Neural progenitor cell (in vitro differentiated cells): ENCODE results near the gene MIPEP. TPM values are rescaled to one million over a fixed set of nuclear protein-coding genes. Genes with fewer than 3 reads are reported as not detected.
A peak's percentile ranks its signal among the peaks of the same experiment; 100 is the strongest.

Experiments used
- DNase-seq: peaks from one replicate; pipeline ENCODE4 v3.0.0-alpha.2; 2016; ENCODE audit warnings: low spot score
- H2AFZ ChIP-seq: fragments of 200-600 bp; sonication (generic); replicated peaks from 2 replicates; pipeline ENCODE4 v1.6.1; 2016; ENCODE audit warnings: antibody characterized with exemption
- H3F3A ChIP-seq: fragments of 200-600 bp; sonication (generic); 2 replicates; pipeline ENCODE4 v1.6.1; 2016; ENCODE audit warnings: antibody characterized with exemption, low read depth
- H3K27ac ChIP-seq: fragments of 200-600 bp; sonication (generic); 2 replicates; pipeline ENCODE4 v1.5.1; 2016; ENCODE audit warnings: mild to moderate bottlenecking
- H3K27me3 ChIP-seq: fragments of 200-600 bp; sonication (generic); 2 replicates; pipeline ENCODE4 v1.6.1; 2016; ENCODE audit warnings: mild to moderate bottlenecking, moderate library complexity
- H3K36me3 ChIP-seq: fragments of 200-600 bp; sonication (generic); 2 replicates; pipeline ENCODE4 v1.5.1; 2016
- H3K4me1 ChIP-seq: fragments of 200-600 bp; sonication (generic); 2 replicates; pipeline ENCODE4 v1.6.1; 2016; ENCODE audit warnings: mixed run types
- H3K4me2 ChIP-seq: fragments of 200-600 bp; sonication (generic); 2 replicates; pipeline ENCODE4 v1.6.1; 2016
- H3K4me3 ChIP-seq: fragments of 200-600 bp; sonication (generic); 2 replicates; pipeline ENCODE4 v1.5.1; 2016
- H3K79me2 ChIP-seq: fragments of 200-600 bp; sonication (generic); 2 replicates; pipeline ENCODE4 v1.6.1; 2016; ENCODE audit warnings: low read depth
- H3K9ac ChIP-seq: fragments of 200-600 bp; sonication (generic); 2 replicates; pipeline ENCODE4 v1.6.1; 2016
- H3K9me3 ChIP-seq: fragments of 200-600 bp; sonication (generic); 2 replicates; pipeline ENCODE4 v1.5.1; 2016; ENCODE audit warnings: low read depth
- H4K20me1 ChIP-seq: fragments of 200-600 bp; sonication (generic); 2 replicates; pipeline ENCODE4 v1.6.1; 2016; ENCODE audit warnings: low read depth
- H3K27ac Mint-ChIP-seq: 3 replicates; pipeline ENCODE4 v1.8.0; 2021; ENCODE audit warnings: mixed read lengths
- H3K27me3 Mint-ChIP-seq: 2 replicates; pipeline ENCODE4 v1.8.0; 2022; ENCODE audit warnings: low read depth, mild to moderate bottlenecking, inconsistent platforms, moderate library complexity, mixed read lengths; ENCODE audit not compliant: insufficient read depth
- H3K36me3 Mint-ChIP-seq: 3 replicates; pipeline ENCODE4 v1.8.0; 2021; ENCODE audit warnings: mixed read lengths
- H3K4me1 Mint-ChIP-seq: 3 replicates; pipeline ENCODE4 v1.8.0; 2021; ENCODE audit warnings: mixed read lengths
- H3K4me3 Mint-ChIP-seq: 3 replicates; pipeline ENCODE4 v1.8.0; 2021; ENCODE audit warnings: mild to moderate bottlenecking, moderate library complexity, mixed read lengths
- H3K9me3 Mint-ChIP-seq: 3 replicates; pipeline ENCODE4 v1.8.0; 2020; ENCODE audit warnings: mixed read lengths
- EZH2 ChIP-seq: fragments of 200-600 bp; sonication (generic); IDR thresholded peaks from 2 replicates; pipeline ENCODE4 v1.6.1; 2017; ENCODE audit warnings: antibody characterized with exemption, mild to moderate bottlenecking, moderate library complexity
- EZH2phosphoT487 ChIP-seq: fragments of 200-600 bp; sonication (generic); IDR thresholded peaks from 2 replicates; pipeline ENCODE4 v1.6.1; 2017; ENCODE audit warnings: antibody characterized with exemption
- total RNA-seq: library from RNA; depleted of rRNA; stranded (reverse); fragments of >200 nt; gene quantifications from 2 replicates; pipeline ENCODE4 v1.2.3, GENCODE V29; 2015; ENCODE audit warnings: low replicate concordance
- TF ChIP-seq, protein P1 (sequence below): fragments of 200-600 bp; sonication (generic); IDR thresholded peaks from 2 replicates; pipeline ENCODE4 v1.5.1; 2017; ENCODE audit warnings: antibody characterized with exemption, mild to moderate bottlenecking

Gene MIPEP
- total RNA-seq, 1 donor from 2014 or later, result 22.8 TPM

DNA sequence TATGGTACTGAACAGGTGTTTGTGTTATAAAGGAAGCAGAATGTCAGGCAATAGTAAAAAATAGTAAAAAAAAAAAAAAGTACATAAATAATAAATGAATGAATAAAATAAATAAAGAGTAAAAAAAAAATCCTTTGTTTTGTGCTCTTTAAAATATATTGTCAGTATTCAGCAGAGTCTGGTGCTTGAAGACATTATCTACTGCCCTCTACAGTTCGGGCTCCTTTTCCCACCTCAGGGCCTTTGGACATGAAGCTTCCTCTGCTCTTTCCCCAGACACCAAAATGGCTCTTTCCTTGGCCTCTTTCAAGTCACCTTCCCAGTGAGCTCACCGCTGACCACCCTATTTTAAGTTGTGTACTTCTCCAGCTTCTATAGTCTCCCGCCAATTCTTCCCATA, 181.5 kb downstream of the MIPEP start:
- H3K27me3 Mint-ChIP-seq, result peaks cover 10% of the 10 kb centered on the region

DNA sequence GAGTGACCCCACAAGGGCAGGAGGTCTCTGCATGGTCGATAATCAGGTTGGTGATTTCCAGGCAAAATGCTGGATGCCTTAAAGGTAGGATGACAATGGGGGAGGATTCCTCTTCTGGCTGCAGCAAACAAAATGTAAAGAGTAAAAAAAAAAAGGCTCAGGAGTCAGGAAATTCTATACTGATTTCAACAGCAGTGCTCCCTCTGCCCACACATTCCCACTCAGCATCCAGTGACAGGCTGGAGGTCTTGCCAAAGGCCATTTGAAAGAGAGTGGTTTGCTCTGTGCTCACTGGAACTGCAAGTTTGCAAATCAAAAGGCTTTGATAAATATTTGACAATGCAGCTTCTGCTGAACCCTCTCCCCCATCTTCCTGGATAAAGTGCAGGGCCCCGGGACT, 183.6 kb downstream of the MIPEP start:
- TF ChIP-seq, protein P1, sequence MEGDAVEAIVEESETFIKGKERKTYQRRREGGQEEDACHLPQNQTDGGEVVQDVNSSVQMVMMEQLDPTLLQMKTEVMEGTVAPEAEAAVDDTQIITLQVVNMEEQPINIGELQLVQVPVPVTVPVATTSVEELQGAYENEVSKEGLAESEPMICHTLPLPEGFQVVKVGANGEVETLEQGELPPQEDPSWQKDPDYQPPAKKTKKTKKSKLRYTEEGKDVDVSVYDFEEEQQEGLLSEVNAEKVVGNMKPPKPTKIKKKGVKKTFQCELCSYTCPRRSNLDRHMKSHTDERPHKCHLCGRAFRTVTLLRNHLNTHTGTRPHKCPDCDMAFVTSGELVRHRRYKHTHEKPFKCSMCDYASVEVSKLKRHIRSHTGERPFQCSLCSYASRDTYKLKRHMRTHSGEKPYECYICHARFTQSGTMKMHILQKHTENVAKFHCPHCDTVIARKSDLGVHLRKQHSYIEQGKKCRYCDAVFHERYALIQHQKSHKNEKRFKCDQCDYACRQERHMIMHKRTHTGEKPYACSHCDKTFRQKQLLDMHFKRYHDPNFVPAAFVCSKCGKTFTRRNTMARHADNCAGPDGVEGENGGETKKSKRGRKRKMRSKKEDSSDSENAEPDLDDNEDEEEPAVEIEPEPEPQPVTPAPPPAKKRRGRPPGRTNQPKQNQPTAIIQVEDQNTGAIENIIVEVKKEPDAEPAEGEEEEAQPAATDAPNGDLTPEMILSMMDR, result no peak
- TF ChIP-seq EZH2 (no peak), EZH2phosphoT487 (no peak)
- no peaks in the 10 kb centered on the region for H4K20me1 ChIP-seq
- no peaks in the 10 kb centered on the region for H3K36me3 ChIP-seq
- no peak overlapping the region for H3K4me2 ChIP-seq
- no peak for DNase-seq
- Mint-ChIP-seq H3K27me3 (peaks cover 10% of the 10 kb centered on the region), H3K4me1 (peaks cover 15% of the 10 kb centered on the region), H3K27ac (no peak overlapping the region), H3K9me3 (no peaks in the 10 kb centered on the region), H3K36me3 (no peaks in the 10 kb centered on the region), H3K4me3 (no peak overlapping the region)
- H3K9ac ChIP-seq, result no peak overlapping the region
- H3K4me1 ChIP-seq, result peaks cover 8% of the 10 kb centered on the region
- H2AFZ ChIP-seq, result peak overlapping the region; percentile 54
- no peak overlapping the region for H3K27ac ChIP-seq
- no peaks in the 10 kb centered on the region for H3K27me3 ChIP-seq
- H3K79me2 ChIP-seq, result no peaks in the 10 kb centered on the region
- H3F3A ChIP-seq, result peaks cover 5% of the 10 kb centered on the region
- no peak overlapping the region for H3K4me3 ChIP-seq
- H3K9me3 ChIP-seq, result no peaks in the 10 kb centered on the region

More for the DNA sequence above, 181.5 kb downstream of the MIPEP start:
- Histone ChIP-seq H4K20me1 (no peaks in the 10 kb centered on the region), H3K36me3 (no peaks in the 10 kb centered on the region), H3K4me2 (no peak overlapping the region), H3K9ac (no peak overlapping the region), H3K27me3 (no peaks in the 10 kb centered on the region), H3K4me1 (peaks cover 8% of the 10 kb centered on the region), H3K4me3 (no peak overlapping the region), H2AFZ (no peak overlapping the region), H3K79me2 (no peaks in the 10 kb centered on the region), H3F3A (peaks cover 5% of the 10 kb centered on the region), H3K27ac (no peak overlapping the region), H3K9me3 (no peaks in the 10 kb centered on the region)
- TF ChIP-seq EZH2 (no peak), EZH2phosphoT487 (no peak)
- TF ChIP-seq, protein P1, result no peak
- H3K27ac Mint-ChIP-seq, result no peak overlapping the region
- H3K4me1 Mint-ChIP-seq, result peaks cover 12% of the 10 kb centered on the region
- no peaks in the 10 kb centered on the region for H3K36me3 Mint-ChIP-seq
- DNase-seq, result no peak
- H3K4me3 Mint-ChIP-seq, result no peak overlapping the region
- peaks cover 5% of the 10 kb centered on the region for H3K9me3 Mint-ChIP-seq

DNA sequence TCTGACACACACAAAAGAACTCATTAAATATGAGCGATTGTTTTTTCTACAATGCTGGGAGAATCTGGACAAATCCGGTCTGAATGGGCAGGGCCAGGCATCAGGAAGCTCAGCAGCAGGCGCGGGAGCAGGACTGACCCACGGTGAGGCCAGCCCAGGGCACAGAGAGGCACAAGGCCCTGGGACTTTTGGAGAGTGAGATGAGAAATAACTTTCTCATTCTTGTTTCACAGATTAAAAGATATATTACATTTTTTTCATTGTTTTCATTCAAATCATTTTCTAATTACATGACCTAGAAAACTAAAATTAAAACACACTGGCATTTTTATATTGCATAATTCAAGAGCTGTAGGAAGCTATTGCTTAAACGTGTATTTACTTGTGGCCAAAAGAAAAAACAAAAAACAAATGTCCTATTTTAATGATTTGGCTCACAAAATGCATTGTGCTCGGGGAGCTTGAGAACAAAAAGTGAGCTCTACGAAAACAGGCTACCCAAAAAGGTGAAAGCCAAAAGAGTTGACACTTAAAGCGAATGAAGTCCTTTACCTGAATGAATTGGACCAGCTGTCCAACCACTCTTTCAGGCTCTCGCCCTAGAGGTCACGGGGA, 185.8 kb downstream of the MIPEP start:
- DNase-seq, result no peak
- Mint-ChIP-seq H3K4me1 (peaks cover 15% of the 10 kb centered on the region), H3K27me3 (peaks cover 13% of the 10 kb centered on the region)

More for the DNA sequence above, 185.8 kb downstream of the MIPEP start:
- Histone ChIP-seq H3K4me3 (no peak overlapping the region), H3F3A (no peaks in the 10 kb centered on the region), H3K27ac (no peak overlapping the region), H3K4me2 (no peak overlapping the region), H3K9ac (no peak overlapping the region), H2AFZ (no peak overlapping the region), H3K9me3 (no peaks in the 10 kb centered on the region), H3K36me3 (no peaks in the 10 kb centered on the region), H3K27me3 (no peaks in the 10 kb centered on the region), H3K4me1 (peaks cover 8% of the 10 kb centered on the region), H4K20me1 (no peaks in the 10 kb centered on the region), H3K79me2 (no peaks in the 10 kb centered on the region)
- Mint-ChIP-seq H3K27ac (no peak overlapping the region), H3K9me3 (no peaks in the 10 kb centered on the region), H3K36me3 (no peaks in the 10 kb centered on the region), H3K4me3 (no peak overlapping the region)
- TF ChIP-seq EZH2 (no peak), EZH2phosphoT487 (no peak)
- TF ChIP-seq, protein P1, result no peak
